H1 (cell line): Measurements from ENCODE around the gene AIG1. TPM values are rescaled to one million over a fixed set of nuclear protein-coding genes. Genes with fewer than 3 reads are reported as not detected.
A peak's percentile ranks its signal among the peaks of the same experiment; 100 is the strongest.

Experiments
- CTCF ChIA-PET: fragments of 300-600 bp; sonication (Branson Sonifier 250); formaldehyde crosslinking; loops from one replicate; lab custom pipeline; 2021; ENCODE audit not compliant: partially characterized antibody; lab: Charles Lee
- POLR2A ChIA-PET: fragments of 300-600 bp; sonication (Branson Sonifier 250); formaldehyde crosslinking; loops from one replicate; lab custom pipeline; 2021; ENCODE audit warnings: inconsistent platforms; ENCODE audit not compliant: partially characterized antibody; lab: Charles Lee
- DNase-seq, 2 experiments: peaks; one replicate each; pipeline versions ENCODE4 v3.0.0 to v3.0.0-alpha.2; 2010 to 2022; ENCODE audit warnings: low spot score in 2 of 2, low read depth in 1 of 2, mixed read lengths in 1 of 2
- FAIRE-seq: peaks from 2 replicates; lab custom pipeline; 2011; peaks lifted over from hg19 to GRCh38; lab: Jason Lieb, UNC
- H2AFZ ChIP-seq: 2 replicates; pipeline ENCODE4 v1.8.1; 2012; ENCODE audit warnings: low read length, inconsistent platforms
- H2AK5ac ChIP-seq: 2 replicates; pipeline ENCODE4 v1.6.1; 2013; ENCODE audit warnings: low read depth, low read length
- H2BK120ac ChIP-seq: replicated peaks from 2 replicates; pipeline ENCODE3; 2013; ENCODE audit warnings: low read depth, low read length, inconsistent platforms
- H2BK12ac ChIP-seq: 2 replicates; pipeline ENCODE4 v1.6.1; 2013; ENCODE audit warnings: low read depth, low read length
- H2BK15ac ChIP-seq: 2 replicates; pipeline ENCODE4 v1.6.1; 2013; ENCODE audit warnings: low read length
- H2BK20ac ChIP-seq: 2 replicates; pipeline ENCODE4 v1.6.1; 2013; ENCODE audit warnings: low read length
- H2BK5ac ChIP-seq: 2 replicates; pipeline ENCODE4 v1.6.1; 2013; ENCODE audit warnings: low read depth, low read length
- H3K14ac ChIP-seq: 2 replicates; pipeline ENCODE4 v1.6.1; 2013; ENCODE audit warnings: inconsistent platforms; ENCODE audit not compliant: insufficient read length
- H3K18ac ChIP-seq: 2 replicates; pipeline ENCODE4 v1.6.1; 2013; ENCODE audit warnings: low read length; ENCODE audit errors: extremely low read depth
- H3K23ac ChIP-seq: 2 replicates; pipeline ENCODE4 v1.6.1; 2013; ENCODE audit warnings: inconsistent platforms; ENCODE audit not compliant: insufficient read length
- H3K23me2 ChIP-seq: 2 replicates; pipeline ENCODE4 v1.6.1; 2013; ENCODE audit warnings: low read depth, low read length
- H3K27ac ChIP-seq: 2 replicates; pipeline ENCODE4 v1.6.1; 2011; ENCODE audit warnings: low read depth, low read length, inconsistent platforms
- H3K27me3 ChIP-seq, 4 experiments: replicated peaks in 1 of 4; 1 replicate in 1 of 4; 2 replicates in 3 of 4; pipeline versions ENCODE4 v1.6.1 to v1.8.1; 2011 to 2013; ENCODE audit warnings: low read length in 3 of 4, mild to moderate bottlenecking in 3 of 4, inconsistent platforms in 2 of 4, mixed read lengths in 2 of 4, moderate library complexity in 1 of 4; ENCODE audit not compliant: control insufficient read depth in 3 of 4, insufficient read depth in 3 of 4; ENCODE audit errors: extremely low read depth in 1 of 4
- H3K36me3 ChIP-seq, 4 experiments: 2 replicates each; pipeline versions ENCODE4 v1.6.1 to v1.8.1; 2011 to 2013; ENCODE audit warnings: mild to moderate bottlenecking in 4 of 4, low read length in 3 of 4, moderate library complexity in 2 of 4, control low read depth in 1 of 4, inconsistent platforms in 1 of 4; ENCODE audit not compliant: insufficient read depth in 4 of 4, control insufficient read depth in 2 of 4
- H3K4ac ChIP-seq: replicated peaks from 2 replicates; pipeline ENCODE3; 2013; ENCODE audit warnings: low read length, low read depth, mixed read lengths, inconsistent platforms; ENCODE audit not compliant: insufficient read length
- H3K4me1 ChIP-seq, 4 experiments: replicated peaks in 1 of 4; 1 replicate in 1 of 4; 2 replicates in 3 of 4; pipeline versions ENCODE4 v1.6.1 to v1.8.1; 2011 to 2013; ENCODE audit warnings: low read length in 3 of 4, inconsistent platforms in 2 of 4, mixed read lengths in 1 of 4; ENCODE audit not compliant: insufficient read depth in 4 of 4, control insufficient read depth in 3 of 4
- H3K4me2 ChIP-seq, 2 experiments: 2 replicates each; pipeline versions ENCODE4 v1.6.1 to v1.8.1; 2011 to 2013; ENCODE audit warnings: low read depth in 2 of 2, low read length in 2 of 2, control low read depth in 1 of 2, inconsistent platforms in 1 of 2, mild to moderate bottlenecking in 1 of 2; ENCODE audit not compliant: insufficient read depth in 1 of 2
- H3K4me3 ChIP-seq, 4 experiments: fragments of 200-600, 300-600 bp in 1 of 4; sonication (generic), shearing (Covaris generic), sonication (Bioruptor Twin) in 1 of 4; 2 replicates each; pipeline versions ENCODE4 v1.5.1 to v1.8.1; 2011 to 2016; ENCODE audit warnings: low read length in 4 of 4, low read depth in 3 of 4, control low read depth in 2 of 4, inconsistent platforms in 2 of 4, mild to moderate bottlenecking in 2 of 4, mixed read lengths in 1 of 4, moderate library complexity in 1 of 4; ENCODE audit not compliant: insufficient read depth in 2 of 4; ENCODE audit errors: extremely low read depth in 1 of 4
- H3K56ac ChIP-seq: replicated peaks from 2 replicates; pipeline ENCODE3; 2013; ENCODE audit warnings: low read depth, mild to moderate bottlenecking, mixed read lengths, low read length, inconsistent platforms; ENCODE audit not compliant: insufficient read length
- H3K79me1 ChIP-seq: 2 replicates; pipeline ENCODE4 v1.6.1; 2013; ENCODE audit warnings: low read depth, low read length, control low read depth
- H3K79me2 ChIP-seq, 2 experiments: 2 replicates each; pipeline versions ENCODE4 v1.6.1 to v1.8.1; 2012 to 2013; ENCODE audit warnings: low read length in 2 of 2, mild to moderate bottlenecking in 2 of 2, inconsistent platforms in 1 of 2; ENCODE audit not compliant: insufficient read depth in 2 of 2, control insufficient read depth in 1 of 2
- H3K9ac ChIP-seq, 4 experiments: replicated peaks in 1 of 4; 1 replicate in 1 of 4; 2 replicates in 3 of 4; pipeline versions ENCODE4 v1.6.1 to v1.8.1; 2011 to 2013; ENCODE audit warnings: low read depth in 3 of 4, low read length in 3 of 4, control low read depth in 2 of 4, mild to moderate bottlenecking in 2 of 4, moderate library complexity in 2 of 4, inconsistent platforms in 1 of 4; ENCODE audit errors: extremely low read depth in 1 of 4
- H3K9me3 ChIP-seq, 2 experiments: 2 replicates each; pipeline versions ENCODE4 v1.6.1 to v1.8.1; 2012 to 2013; ENCODE audit warnings: mild to moderate bottlenecking in 2 of 2, moderate library complexity in 2 of 2, control low read depth in 1 of 2, inconsistent platforms in 1 of 2, low read depth in 1 of 2, low read length in 1 of 2, mixed read lengths in 1 of 2; ENCODE audit not compliant: insufficient read depth in 2 of 2
- H4K20me1 ChIP-seq, 2 experiments: replicated peaks in 1 of 2; 2 replicates each; pipeline versions ENCODE3 to v1.8.1; 2011 to 2013; ENCODE audit warnings: inconsistent platforms in 2 of 2, low read length in 2 of 2, mild to moderate bottlenecking in 1 of 2; ENCODE audit not compliant: insufficient read depth in 2 of 2, control insufficient read depth in 1 of 2
- H4K5ac ChIP-seq: 2 replicates; pipeline ENCODE4 v1.6.1; 2013; ENCODE audit warnings: low read length, low read depth, mixed read lengths, inconsistent platforms; ENCODE audit not compliant: insufficient read length
- H4K8ac ChIP-seq: 2 replicates; pipeline ENCODE4 v1.8.0; 2013; ENCODE audit warnings: mild to moderate bottlenecking, moderate library complexity, low read length, inconsistent platforms; ENCODE audit not compliant: insufficient read depth; ENCODE audit errors: extremely low read depth
- H4K91ac ChIP-seq: replicated peaks from 2 replicates; pipeline ENCODE3; 2013; ENCODE audit warnings: low read length, mixed read lengths, inconsistent platforms; ENCODE audit not compliant: insufficient read length
- CEBPB ChIP-seq: IDR thresholded peaks from 2 replicates; pipeline ENCODE4 v1.6.1; 2012; ENCODE audit warnings: low read depth, low read length
- HDAC6 ChIP-seq: IDR thresholded peaks from one replicate; pipeline ENCODE4 v1.7.1; 2012; ENCODE audit warnings: low read depth, mild to moderate bottlenecking, inconsistent platforms, low read length, moderate library complexity
- WGBS, 2 experiments: shearing (Covaris generic) in 1 of 2; methylation state at CpG; one replicate each; pipeline versions ENCODE4 v1.1.6 to v1.1.7; 2013 to 2015; ENCODE audit warnings: low lambda C conversion rate in 2 of 2, mixed read lengths in 2 of 2, inconsistent platforms in 1 of 2, low coverage in 1 of 2, missing lambda C conversion rate in 1 of 2; ENCODE audit not compliant: insufficient replicate concordance in 2 of 2, insufficient coverage in 1 of 2, insufficient read length in 1 of 2; ENCODE audit errors: extremely low coverage in 1 of 2, missing lambda C conversion rate in 1 of 2; 5-methylcytosine and 5-hydroxymethylcytosine counted together
- polyA plus RNA-seq, 7 experiments: library from polyadenylated mRNA; depleted of rRNA in 3 of 7; stranded (reverse) in 5 of 7; unstranded in 2 of 7; fragments of >200 nt in 5 of 7; fragments of 200-250 nt in 2 of 7; gene quantifications; 1 replicate in 5 of 7; 2 replicates in 1 of 7; 4 replicates in 1 of 7; pipeline versions ENCODE4 v1.2.1 to v1.2.3, GENCODE V29; 2011 to 2013; ENCODE audit warnings: missing spikeins in 2 of 7, mixed read lengths in 2 of 7
- total RNA-seq: library from RNA; stranded (reverse); fragmentation: NEBNext Ultra II Directional; extraction: Animal tissue kit (Norgen Biotek cat#: 25700); gene quantifications from 2 replicates; pipeline ENCODE4 v1.2.1, GENCODE V29; 2021

The AIG1 gene
- total and polyA plus RNA-seq, 2 of the 8 experiments (the other 6 are each of a cell fraction or from before 2014, with no cell fraction given), result 56.6 to 58.4 TPM

DNA sequence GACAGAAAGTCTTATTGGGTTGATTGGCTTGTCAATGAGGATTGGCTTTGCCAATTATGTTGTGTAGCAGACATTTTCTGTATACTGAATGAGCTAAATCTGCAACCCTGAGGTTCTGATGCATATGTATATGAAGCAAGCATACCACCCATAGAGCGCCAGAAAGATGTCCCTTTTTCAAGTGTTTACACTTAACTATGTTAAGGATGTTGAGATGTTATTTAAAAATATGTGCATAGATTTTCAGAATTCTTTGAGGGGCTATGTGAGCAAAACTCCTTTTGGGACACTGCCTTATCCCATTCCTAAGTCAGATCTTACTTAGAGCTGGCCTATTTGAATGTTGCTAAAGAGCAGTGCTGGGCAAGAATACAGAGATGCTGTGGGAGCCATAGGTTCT is 1.9 kb downstream of the AIG1 start:
- Histone ChIP-seq H2BK120ac (no peak overlapping the region), H3K23ac (no peak overlapping the region), H4K5ac (no peak overlapping the region), H3K18ac (no peak overlapping the region), H2BK15ac (no peak overlapping the region), H3K4me3 (peak overlapping the region in 1 of 4 experiments; percentile 89; a peak in 3 of 8 replicates), H3K36me3 (no peaks in the 10 kb centered on the region), H3K4ac (no peak overlapping the region), H4K91ac (no peak overlapping the region), H3K4me2 (peak overlapping the region; percentile 78 to 83), H3K79me1 (0 out of 2 replicates have a peak, but pooled peaks cover 2% of the 10 kb centered on the region), H2BK5ac (peak overlapping the region; percentile 38; the same call in 1 of the 2 replicates), H4K20me1 (no peaks in the 10 kb centered on the region), H2BK20ac (no peak overlapping the region), H3K56ac (no peak overlapping the region), H3K4me1 (peaks cover 5 to 20% (median 15%) of the 10 kb centered on the region in 4 experiments; a peak in 5 of 7 replicates), H3K14ac (no peak overlapping the region), H3K27ac (no peak overlapping the region), H2AFZ (no peak overlapping the region), H4K8ac (no peak overlapping the region), H3K9me3 (no peaks in the 10 kb centered on the region), H3K27me3 (no peaks in the 10 kb centered on the region), H2AK5ac (no peak overlapping the region), H3K9ac (no peak overlapping the region), H3K23me2 (peaks cover 8% of the 10 kb centered on the region), H2BK12ac (0 out of 2 replicates have a peak overlapping the region, but pooled peaks have one; percentile 46), H3K79me2 (peaks cover 0 to 28% of the 10 kb centered on the region in 2 experiments; a peak in 2 of 4 replicates)
- FAIRE-seq (no peak), DNase-seq (no peak)
- ChIA-PET POLR2A (interaction anchor here (1.1 kb wide), 2 partner anchors 9 to 20 kb away, joined by 3 to 4 read pairs; no protein-coding TSS in a partner anchor), CTCF (interaction anchor here (0.9 kb wide), 2 partner anchors 12 to 34 kb away, joined by 3 read pairs; no protein-coding TSS in a partner anchor)
- WGBS, 2 experiments, result 23% methylated on average over 1 of the region's 1 CpG; no CpG with 5 or more reads in 1 of the 2 experiments
- TF ChIP-seq HDAC6 (no peak), CEBPB (0 out of 2 replicates have a peak, but pooled peaks have one; percentile 16)
